Measurements from ENCODE around the gene IL13RA1.

- TF ChIP-seq, protein P1, sequence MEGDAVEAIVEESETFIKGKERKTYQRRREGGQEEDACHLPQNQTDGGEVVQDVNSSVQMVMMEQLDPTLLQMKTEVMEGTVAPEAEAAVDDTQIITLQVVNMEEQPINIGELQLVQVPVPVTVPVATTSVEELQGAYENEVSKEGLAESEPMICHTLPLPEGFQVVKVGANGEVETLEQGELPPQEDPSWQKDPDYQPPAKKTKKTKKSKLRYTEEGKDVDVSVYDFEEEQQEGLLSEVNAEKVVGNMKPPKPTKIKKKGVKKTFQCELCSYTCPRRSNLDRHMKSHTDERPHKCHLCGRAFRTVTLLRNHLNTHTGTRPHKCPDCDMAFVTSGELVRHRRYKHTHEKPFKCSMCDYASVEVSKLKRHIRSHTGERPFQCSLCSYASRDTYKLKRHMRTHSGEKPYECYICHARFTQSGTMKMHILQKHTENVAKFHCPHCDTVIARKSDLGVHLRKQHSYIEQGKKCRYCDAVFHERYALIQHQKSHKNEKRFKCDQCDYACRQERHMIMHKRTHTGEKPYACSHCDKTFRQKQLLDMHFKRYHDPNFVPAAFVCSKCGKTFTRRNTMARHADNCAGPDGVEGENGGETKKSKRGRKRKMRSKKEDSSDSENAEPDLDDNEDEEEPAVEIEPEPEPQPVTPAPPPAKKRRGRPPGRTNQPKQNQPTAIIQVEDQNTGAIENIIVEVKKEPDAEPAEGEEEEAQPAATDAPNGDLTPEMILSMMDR (IDR thresholded peaks at IDR 0.05), result peak; percentile 58
- TF ChIP-seq ZFX (IDR thresholded peaks at IDR 0.05; ENCODE audit: borderline replicate concordance), result no peak
Observed at GRCh38 chrX:118807151-118808017, 80.0 kb downstream of the IL13RA1 start.

Data from 22Rv1 (cell line).